Fibroblast of pulmonary artery (primary cell): Measurements from ENCODE around the gene HACD2.
"Not testable (repeated sequence)": the region's sequence is repeated elsewhere in the genome, so short reads cannot be mapped to it uniquely, and the experiment has no call there.

Experiments
- DNase-seq: peaks from one replicate; pipeline ENCODE4 v3.0.0-alpha.2; 2010; ENCODE audit warnings: low read depth
- H3K4me3 ChIP-seq: replicated peaks from 2 replicates; pipeline ENCODE4 v1.5.1; 2011; ENCODE audit warnings: low read depth, mild to moderate bottlenecking, control low read depth, low read length, moderate library complexity
- CTCF ChIP-seq: IDR thresholded peaks from 2 replicates; pipeline ENCODE4 v1.5.1; 2011; ENCODE audit warnings: mild to moderate bottlenecking, control low read depth, low read length, inconsistent platforms; ENCODE audit errors: missing control alignments

The HACD2 gene

GRCh38 chr3:123488645-123489347, 96.1 kb downstream of the HACD2 start:
- no peak for DNase-seq
- H3K4me3 ChIP-seq: no peak overlapping the region
- no peak for TF ChIP-seq CTCF

- DNase-seq: not testable (repeated sequence)
Measured at GRCh38 chr3:123487063-123487462, 97.8 kb downstream of the HACD2 start.

GRCh38 chr3:123486460-123486859, 98.4 kb downstream of the HACD2 start:
- DNase-seq: no peak
- no peak overlapping the region for H3K4me3 ChIP-seq
- TF ChIP-seq CTCF: no peak

More at GRCh38 chr3:123487063-123487462, 97.8 kb downstream of the HACD2 start:
- H3K4me3 ChIP-seq: not testable (repeated sequence)

- no peak for TF ChIP-seq CTCF
- no peak overlapping the region for H3K4me3 ChIP-seq
- no peak for DNase-seq
Measured at GRCh38 chr3:123485551-123485950, 99.3 kb downstream of the HACD2 start.

GRCh38 chr3:123483146-123483545, 101.7 kb downstream of the HACD2 start:
- TF ChIP-seq CTCF: no peak
- no peak overlapping the region for H3K4me3 ChIP-seq
- DNase-seq: no peak

- H3K4me3 ChIP-seq: no peak overlapping the region
- DNase-seq: no peak
- no peak for TF ChIP-seq CTCF
Measured at GRCh38 chr3:123481722-123482457, 103.0 kb downstream of the HACD2 start.

GRCh38 chr3:123481071-123481470, 103.8 kb downstream of the HACD2 start:
- no peak for TF ChIP-seq CTCF
- no peak overlapping the region for H3K4me3 ChIP-seq
- no peak for DNase-seq
